ENCODE results near the gene DROSHA.
"Not testable (repeated sequence)": the region's sequence is repeated elsewhere in the genome, so short reads cannot be mapped to it uniquely, and the experiment has no call there.

The DROSHA gene, protein sequence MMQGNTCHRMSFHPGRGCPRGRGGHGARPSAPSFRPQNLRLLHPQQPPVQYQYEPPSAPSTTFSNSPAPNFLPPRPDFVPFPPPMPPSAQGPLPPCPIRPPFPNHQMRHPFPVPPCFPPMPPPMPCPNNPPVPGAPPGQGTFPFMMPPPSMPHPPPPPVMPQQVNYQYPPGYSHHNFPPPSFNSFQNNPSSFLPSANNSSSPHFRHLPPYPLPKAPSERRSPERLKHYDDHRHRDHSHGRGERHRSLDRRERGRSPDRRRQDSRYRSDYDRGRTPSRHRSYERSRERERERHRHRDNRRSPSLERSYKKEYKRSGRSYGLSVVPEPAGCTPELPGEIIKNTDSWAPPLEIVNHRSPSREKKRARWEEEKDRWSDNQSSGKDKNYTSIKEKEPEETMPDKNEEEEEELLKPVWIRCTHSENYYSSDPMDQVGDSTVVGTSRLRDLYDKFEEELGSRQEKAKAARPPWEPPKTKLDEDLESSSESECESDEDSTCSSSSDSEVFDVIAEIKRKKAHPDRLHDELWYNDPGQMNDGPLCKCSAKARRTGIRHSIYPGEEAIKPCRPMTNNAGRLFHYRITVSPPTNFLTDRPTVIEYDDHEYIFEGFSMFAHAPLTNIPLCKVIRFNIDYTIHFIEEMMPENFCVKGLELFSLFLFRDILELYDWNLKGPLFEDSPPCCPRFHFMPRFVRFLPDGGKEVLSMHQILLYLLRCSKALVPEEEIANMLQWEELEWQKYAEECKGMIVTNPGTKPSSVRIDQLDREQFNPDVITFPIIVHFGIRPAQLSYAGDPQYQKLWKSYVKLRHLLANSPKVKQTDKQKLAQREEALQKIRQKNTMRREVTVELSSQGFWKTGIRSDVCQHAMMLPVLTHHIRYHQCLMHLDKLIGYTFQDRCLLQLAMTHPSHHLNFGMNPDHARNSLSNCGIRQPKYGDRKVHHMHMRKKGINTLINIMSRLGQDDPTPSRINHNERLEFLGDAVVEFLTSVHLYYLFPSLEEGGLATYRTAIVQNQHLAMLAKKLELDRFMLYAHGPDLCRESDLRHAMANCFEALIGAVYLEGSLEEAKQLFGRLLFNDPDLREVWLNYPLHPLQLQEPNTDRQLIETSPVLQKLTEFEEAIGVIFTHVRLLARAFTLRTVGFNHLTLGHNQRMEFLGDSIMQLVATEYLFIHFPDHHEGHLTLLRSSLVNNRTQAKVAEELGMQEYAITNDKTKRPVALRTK (N-terminal part only)

DNA sequence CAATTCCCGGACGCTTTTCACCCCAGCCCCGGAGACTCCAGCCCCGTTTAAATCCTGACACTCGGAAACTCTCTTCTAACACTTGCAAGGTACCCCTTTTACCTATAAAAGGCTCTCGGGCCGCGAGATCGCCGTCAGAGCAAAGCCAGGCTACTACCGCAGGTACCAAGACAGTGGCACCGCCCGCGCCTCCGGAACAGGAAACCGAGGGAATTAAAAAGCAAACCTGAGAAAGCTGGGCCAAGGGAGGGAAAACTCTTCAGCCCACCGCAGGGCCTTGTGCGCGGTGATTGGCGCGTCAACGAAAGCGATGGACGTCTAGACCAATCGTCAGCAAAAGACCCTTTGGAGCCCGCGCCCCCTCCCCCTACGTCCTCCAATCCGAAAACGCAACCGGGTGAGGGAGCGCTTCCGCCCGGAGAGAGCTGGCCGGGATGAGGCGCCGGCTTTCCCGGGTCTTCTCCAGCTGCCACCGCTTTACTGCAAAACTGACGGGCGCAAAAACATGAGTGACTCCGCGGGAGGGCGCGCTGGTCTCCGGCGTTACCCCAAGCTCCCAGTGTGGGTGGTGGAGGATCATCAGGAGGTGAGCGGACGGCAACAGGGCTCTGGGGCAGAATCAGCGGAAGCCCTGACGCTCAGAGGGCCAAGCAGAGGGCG is at the start of gene DROSHA, which contains the start of gene C5orf22:
DROSHA (minus strand) TSS at position 206 of the 660 bp plus-strand sequence. CDS start 3,034 bp downstream, outside the sequence.
C5orf22 (plus strand) TSS at position 414 of the 660 bp plus-strand sequence; CDS start at position 506, 92 bp downstream.
- DNase-seq: peak; percentile 87

DNA sequence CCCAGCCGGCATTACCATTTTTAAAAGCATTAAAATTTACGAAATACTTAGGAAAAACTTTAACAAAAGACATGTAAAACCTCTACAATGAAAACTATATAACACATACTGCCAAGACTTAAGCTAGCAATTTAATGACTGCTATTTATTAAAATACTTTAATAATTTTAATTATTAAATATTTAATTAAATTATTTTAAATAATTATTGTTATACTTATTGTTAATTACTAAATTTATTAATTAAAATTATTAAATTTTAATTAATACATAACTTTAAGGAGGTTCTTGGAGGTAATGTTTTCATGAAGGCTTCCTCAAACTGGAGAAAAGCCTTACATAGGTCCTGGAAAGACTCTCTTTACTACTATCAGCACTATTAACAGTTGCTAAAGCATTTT is 47.7 kb upstream of the DROSHA start:
- no peak for DNase-seq

DNA sequence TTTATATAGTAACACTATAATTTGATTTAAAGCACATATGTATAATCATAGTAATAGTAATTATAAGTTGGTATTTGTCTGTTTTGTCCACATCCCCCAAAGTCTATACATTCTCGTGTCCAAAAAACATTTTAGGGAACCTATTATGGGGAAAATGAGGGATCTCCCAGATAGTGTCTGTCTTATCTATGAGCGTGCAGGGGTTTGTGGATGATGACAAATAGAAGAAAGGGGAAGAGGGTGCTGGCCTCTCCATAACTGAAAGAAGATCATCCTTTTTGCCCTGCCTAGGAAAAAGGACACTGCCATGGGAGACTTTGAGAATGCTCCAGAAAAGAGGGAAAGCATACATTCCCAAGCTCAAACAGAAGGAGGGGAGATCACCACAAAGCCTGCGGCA is 45.5 kb upstream of the DROSHA start:
- DNase-seq: no peak

GRCh38 chr5:31574772-31575171 is 42.9 kb upstream of the DROSHA start:
- no peak for DNase-seq

GRCh38 chr5:31573494-31574142 is 41.7 kb upstream of the DROSHA start:
- no peak for DNase-seq

DNA sequence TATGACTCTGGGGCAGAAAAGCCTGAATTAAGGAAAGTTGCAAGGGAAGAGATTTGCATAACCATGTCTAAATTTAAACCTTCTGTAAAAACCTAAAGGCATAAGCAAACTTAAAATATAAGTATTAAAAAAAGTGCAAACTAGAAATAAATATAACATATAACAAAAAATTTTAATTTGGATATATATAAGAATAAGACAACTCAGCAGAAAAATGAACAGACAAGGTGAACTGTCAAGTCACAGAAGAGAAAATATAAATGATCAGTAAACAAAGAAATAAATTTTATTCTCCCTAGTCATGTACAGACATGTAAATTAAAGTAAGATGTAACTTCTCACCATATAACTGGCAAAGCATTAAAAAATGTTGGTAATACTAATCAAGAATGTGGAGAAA is 37.2 kb upstream of the DROSHA start:
- no peak for DNase-seq

GRCh38 chr5:31568302-31568835 is 36.5 kb upstream of the DROSHA start:
- no peak for DNase-seq

- DNase-seq: not testable (repeated sequence)
Observed at GRCh38 chr5:31566362-31566761, 34.5 kb upstream of the DROSHA start.

DNA sequence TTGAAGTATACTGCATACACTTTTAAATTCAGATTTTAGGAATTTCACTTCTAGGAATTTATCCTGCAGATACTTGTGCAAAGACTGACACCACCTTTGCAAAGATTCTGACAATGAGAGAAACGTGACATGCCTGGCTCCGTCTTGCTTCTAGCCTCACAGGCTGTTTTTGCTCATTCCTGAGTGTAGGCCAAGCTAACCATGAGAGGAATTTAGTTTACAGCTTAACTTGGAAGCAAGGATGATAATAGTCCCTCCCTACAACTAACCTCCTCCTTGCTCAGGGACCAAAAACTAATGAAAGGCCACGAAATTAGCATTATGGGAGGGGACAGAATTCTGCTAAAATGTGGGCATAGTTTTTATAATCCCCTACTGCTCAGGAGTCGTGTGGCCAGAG is 31.3 kb upstream of the DROSHA start:
- DNase-seq: no peak

DNA sequence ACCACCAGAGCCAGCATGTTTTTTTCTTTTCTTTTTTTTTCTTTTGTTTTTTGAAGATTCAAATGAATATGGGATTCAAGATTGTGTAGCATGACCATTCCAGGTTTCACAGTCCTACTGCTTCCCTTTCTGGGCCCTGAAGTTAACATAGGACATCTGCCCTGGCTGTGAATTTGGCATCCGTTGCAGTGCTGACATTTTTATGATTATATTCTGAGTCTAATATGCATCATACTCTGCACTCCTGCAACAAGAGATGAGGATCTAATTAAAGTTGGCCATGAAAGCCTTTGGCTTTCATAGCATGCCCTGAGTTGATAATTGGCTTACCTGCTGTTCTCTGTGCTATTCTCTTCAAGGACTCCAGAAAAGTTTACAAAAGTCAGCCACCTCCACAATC is 30.1 kb upstream of the DROSHA start:
- no peak for DNase-seq

GRCh38 chr5:31559942-31560341 is 28.0 kb upstream of the DROSHA start:
- no peak for DNase-seq

- DNase-seq: no peak
Observed at GRCh38 chr5:31556461-31556860, 24.6 kb upstream of the DROSHA start.

DNA sequence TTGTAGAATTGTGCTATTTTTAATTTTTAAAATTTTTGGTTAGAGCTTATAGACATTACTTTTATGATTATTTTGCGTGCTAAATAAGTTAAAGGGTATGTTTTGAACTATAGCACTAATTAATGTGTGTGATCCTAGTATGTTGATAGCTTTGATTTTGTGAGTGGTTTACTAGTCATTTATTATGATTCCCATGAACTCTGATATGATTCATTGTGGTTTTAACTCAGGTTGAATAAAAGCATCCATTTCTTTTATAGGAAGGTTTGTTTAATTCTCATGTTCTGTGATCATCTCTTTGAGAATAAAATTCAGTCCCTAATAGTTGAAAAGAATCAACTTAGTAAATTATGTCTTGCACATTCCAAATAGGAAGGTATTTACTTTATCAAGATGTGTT is 22.7 kb upstream of the DROSHA start:
- no peak for DNase-seq

- DNase-seq: no peak
Observed at GRCh38 chr5:31553863-31554262, 22.0 kb upstream of the DROSHA start.

GRCh38 chr5:31551878-31552277 is 20.0 kb upstream of the DROSHA start:
- no peak for DNase-seq

DNA sequence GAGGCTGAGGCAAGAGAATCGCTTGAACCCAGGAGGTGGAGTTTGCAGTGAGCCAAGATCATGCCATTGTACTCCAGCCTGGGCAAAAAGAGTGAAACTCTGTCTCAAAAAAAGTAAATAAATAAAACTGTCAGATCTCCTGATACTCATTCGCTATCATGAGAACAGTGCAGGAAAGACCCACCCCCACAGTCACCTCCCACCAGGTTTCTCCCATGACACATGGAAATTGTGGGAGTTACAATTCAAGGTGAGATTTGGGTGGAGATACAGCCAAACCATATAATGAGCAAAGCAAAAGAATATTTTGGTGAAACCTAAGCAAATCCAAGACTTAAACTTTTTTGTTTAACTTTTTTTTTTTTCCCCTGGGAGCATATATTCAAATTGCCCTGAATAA is 17.2 kb upstream of the DROSHA start:
- peak; percentile 5 for DNase-seq

DNA sequence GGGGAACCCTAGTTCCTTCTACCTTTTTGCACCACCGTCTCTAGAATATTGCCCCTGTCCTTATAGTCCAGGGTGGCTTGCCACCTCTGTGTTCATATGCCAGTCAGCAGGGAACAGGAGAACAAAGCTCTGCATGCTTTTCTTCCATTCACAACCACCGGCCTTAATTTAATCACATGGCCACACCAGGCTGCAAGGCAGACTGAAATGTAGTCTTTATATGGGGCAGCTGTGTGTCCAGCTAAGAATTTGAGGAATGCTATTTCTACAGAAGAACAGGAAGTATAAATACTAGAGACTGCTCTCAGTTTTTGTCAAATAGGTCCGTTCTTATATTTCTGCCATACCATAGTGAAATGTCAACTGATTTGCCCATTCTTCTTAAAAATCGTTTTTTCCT is 6.0 kb upstream of the DROSHA start:
- no peak for DNase-seq

DNA sequence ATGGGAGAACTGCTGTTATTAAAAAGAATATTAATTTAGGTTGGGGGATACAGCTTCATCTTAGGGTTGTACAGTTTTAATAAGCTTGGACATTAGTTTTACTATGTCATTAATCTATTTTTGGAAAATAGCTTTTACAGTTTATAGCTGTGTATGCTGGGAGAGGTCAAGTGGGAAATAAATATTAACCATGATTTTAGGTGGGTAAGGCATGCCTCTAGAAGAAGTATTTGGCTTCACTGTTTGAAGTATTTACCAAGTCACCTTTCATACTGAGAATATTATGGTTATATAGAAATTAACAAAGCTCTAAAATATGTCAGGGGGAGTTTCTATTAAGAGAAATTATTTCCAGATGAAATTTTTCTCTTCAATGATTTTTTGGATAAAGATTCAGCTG is 5.5 kb upstream of the DROSHA start:
- no peak for DNase-seq

DNA sequence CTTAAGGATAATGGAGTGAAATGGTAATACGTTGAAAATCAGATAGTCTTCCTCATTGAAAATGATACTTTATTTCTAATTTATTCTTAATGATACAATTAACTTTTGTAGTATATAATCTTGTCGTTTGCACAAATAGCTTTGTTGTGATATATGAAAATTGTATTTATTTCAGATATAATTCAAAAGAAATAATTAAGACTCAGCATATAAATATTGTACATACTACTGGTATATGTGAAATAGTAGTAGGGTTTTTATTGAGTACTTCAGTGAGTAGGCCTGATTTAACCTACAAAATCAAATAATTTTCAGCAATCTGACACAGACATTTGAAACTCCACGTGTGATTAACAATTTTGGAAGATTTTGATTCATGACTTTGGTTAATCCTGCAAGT is 5.0 kb upstream of the DROSHA start:
- DNase-seq: no peak

DNA sequence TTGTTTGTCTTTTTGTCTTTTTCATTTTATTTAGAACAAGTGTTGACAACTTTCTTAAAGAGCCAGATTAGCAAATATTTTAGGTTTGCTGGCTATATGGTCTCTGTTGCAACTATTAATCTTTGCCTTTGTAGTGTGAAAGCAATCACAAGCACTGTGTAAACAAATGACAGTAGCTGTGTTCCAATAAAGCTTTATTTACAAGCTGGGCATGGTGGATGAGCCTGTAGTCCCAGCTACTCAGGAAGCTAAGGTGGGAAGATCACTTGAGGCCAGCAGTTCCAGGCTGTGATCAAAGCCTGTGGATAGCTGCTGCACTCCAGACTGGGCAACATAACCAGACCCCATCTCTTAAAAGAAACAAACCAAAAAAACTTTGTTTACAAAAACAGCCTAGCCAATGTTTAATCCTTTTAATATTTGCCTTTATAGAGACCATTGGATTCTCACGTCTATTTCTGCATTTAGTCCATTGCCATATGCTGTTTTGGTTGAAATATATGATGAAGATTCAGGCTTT is 2.7 kb upstream of the DROSHA start:
- no peak for DNase-seq

GRCh38 chr5:31531543-31531887 is 378 bp downstream of the DROSHA start:
- DNase-seq: peak; percentile 6
